SK-N-SH (cell line): ENCODE results near the gene TFG.

Experiments used
- CTCF ChIP-seq: fragments of 200-600 bp; sonication (generic); IDR thresholded peaks from 2 replicates; pipeline ENCODE4 v1.6.1; 2017; ENCODE audit warnings: antibody characterized with exemption, mild to moderate bottlenecking, moderate library complexity
- EP300 ChIP-seq, 2 experiments: IDR thresholded peaks; 2 replicates each; pipeline versions ENCODE4 v1.4.0 to v1.6.1; 2012; ENCODE audit warnings: borderline replicate concordance in 1 of 2, low read depth in 1 of 2, low read length in 1 of 2
- EZH2phosphoT487 ChIP-seq: fragments of 200-600 bp; sonication (generic); IDR thresholded peaks from 2 replicates; pipeline ENCODE4 v1.6.1; 2017; ENCODE audit warnings: low read depth, mixed run types, mild to moderate bottlenecking, antibody characterized with exemption, moderate library complexity, borderline replicate concordance
- FOXM1 ChIP-seq: IDR thresholded peaks from 2 replicates; pipeline ENCODE4 v1.4.0; 2012; ENCODE audit warnings: low read depth, mild to moderate bottlenecking
- MXI1 ChIP-seq: IDR thresholded peaks from 2 replicates; pipeline ENCODE4 v1.6.1; 2012; ENCODE audit warnings: mild to moderate bottlenecking, low read depth, low read length, improper control_type of control experiment
- POLR2AphosphoS5 ChIP-seq: IDR thresholded peaks from 2 replicates; pipeline ENCODE4 v1.6.1; 2012; ENCODE audit warnings: low read depth, low read length
- RCOR1 ChIP-seq: fragments of 150-350 bp; IDR thresholded peaks from 2 replicates; pipeline ENCODE4 v1.6.1; 2017; ENCODE audit warnings: antibody characterized with exemption, low read length
- SMC3 ChIP-seq: IDR thresholded peaks from 2 replicates; pipeline ENCODE4 v1.6.1; 2012; ENCODE audit warnings: low read depth, low read length, improper control_type of control experiment
- TAF1 ChIP-seq: IDR thresholded peaks from 2 replicates; pipeline ENCODE4 v1.6.1; 2012; ENCODE audit warnings: low read depth, mild to moderate bottlenecking, low read length, moderate library complexity, borderline replicate concordance
- TCF12 ChIP-seq: IDR thresholded peaks from 2 replicates; pipeline ENCODE4 v1.4.0; 2012
- USF2 ChIP-seq: fragments of 150-350 bp; IDR thresholded peaks from 2 replicates; pipeline ENCODE4 v1.6.1; 2017; ENCODE audit warnings: antibody characterized with exemption, low read length, low read depth, borderline replicate concordance
- TF ChIP-seq, protein P1 (sequence below): IDR thresholded peaks from 2 replicates; pipeline ENCODE4 v1.4.0; 2012; ENCODE audit warnings: low read depth, borderline replicate concordance

DNA sequence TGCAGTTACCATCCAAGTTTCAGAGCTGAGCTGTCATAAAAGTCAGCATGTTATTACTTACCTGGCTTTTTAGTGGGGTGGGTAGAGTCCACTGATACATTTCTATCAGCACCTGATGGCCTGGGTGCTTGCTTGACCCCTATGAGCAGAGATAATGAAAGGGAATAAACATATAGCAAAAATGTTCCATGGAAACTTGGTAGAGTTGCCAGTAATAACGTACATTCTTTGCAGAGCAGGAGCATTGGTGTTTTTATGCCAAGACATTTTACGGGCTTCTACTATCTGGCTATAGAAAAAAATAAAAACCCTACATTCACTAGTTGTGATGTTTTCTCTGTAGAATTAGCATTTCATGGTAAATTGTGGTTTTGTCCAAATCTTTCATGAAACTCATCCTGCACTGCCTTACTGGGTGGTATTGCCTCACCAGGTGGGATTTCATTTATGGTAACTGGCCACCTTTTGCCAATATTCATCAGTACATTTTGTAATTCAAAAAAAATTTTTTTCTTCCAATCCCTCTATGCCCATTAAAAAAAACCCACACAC is 70.9 kb downstream of the TFG start:
- no peak for TF ChIP-seq CTCF
- TF ChIP-seq EZH2phosphoT487: no peak
- TF ChIP-seq SMC3: no peak
- TF ChIP-seq EP300 (IDR thresholded peaks at IDR 0.05; ENCODE audit: borderline replicate concordance in 1 of 2, low read depth in 1 of 2, low read length in 1 of 2): no peak
- no peak for TF ChIP-seq USF2
- TF ChIP-seq MXI1: no peak
- TF ChIP-seq POLR2AphosphoS5: no peak
- no peak for TF ChIP-seq TAF1
- no peak for TF ChIP-seq FOXM1
- TF ChIP-seq, protein P1, sequence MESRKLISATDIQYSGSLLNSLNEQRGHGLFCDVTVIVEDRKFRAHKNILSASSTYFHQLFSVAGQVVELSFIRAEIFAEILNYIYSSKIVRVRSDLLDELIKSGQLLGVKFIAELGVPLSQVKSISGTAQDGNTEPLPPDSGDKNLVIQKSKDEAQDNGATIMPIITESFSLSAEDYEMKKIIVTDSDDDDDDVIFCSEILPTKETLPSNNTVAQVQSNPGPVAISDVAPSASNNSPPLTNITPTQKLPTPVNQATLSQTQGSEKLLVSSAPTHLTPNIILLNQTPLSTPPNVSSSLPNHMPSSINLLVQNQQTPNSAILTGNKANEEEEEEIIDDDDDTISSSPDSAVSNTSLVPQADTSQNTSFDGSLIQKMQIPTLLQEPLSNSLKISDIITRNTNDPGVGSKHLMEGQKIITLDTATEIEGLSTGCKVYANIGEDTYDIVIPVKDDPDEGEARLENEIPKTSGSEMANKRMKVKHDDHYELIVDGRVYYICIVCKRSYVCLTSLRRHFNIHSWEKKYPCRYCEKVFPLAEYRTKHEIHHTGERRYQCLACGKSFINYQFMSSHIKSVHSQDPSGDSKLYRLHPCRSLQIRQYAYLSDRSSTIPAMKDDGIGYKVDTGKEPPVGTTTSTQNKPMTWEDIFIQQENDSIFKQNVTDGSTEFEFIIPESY: no peak
- TF ChIP-seq TCF12: no peak
- TF ChIP-seq RCOR1: no peak
